Caco-2 (cell line): ENCODE data around the gene NELFA. TPM values are rescaled to one million over a fixed set of nuclear protein-coding genes. Genes with fewer than 3 reads are reported as not detected.

ENCODE experiments used
- BruUV-seq: library from RNA; stranded (reverse); fragments of 400-500 nt; replicated peaks from 2 replicates; lab custom pipeline; 2021; lab: Mats Ljungman, UMichigan
- CTCF ChIA-PET: fragments of 300-600 bp; sonication (Branson Sonifier 250); formaldehyde crosslinking; loops from one replicate; lab custom pipeline; 2022; ENCODE audit warnings: antibody characterized with exemption; lab: Charles Lee
- POLR2A ChIA-PET: fragments of 300-600 bp; sonication (Branson Sonifier 250); formaldehyde crosslinking; loops from one replicate; lab custom pipeline; 2022; ENCODE audit warnings: antibody characterized with exemption; lab: Charles Lee
- DNase-seq, 2 experiments: peaks; one replicate each; pipeline versions ENCODE4 v3.0.0 to v3.0.0-alpha.2; 2020 to 2022
- H3K27me3 ChIP-seq: replicated peaks from 2 replicates; pipeline ENCODE4 v1.6.0; 2011; ENCODE audit warnings: low read length; ENCODE audit not compliant: control insufficient read depth, insufficient read depth
- H3K36me3 ChIP-seq: 2 replicates; pipeline ENCODE4 v1.5.1; 2011; ENCODE audit warnings: low read length; ENCODE audit not compliant: control insufficient read depth, insufficient read depth
- H3K4me1 ChIP-seq: fragments of 250-450 bp; sonication (Bioruptor Pico); 2 replicates; pipeline ENCODE4 v1.5.1; 2020; ENCODE audit warnings: mild to moderate bottlenecking
- H3K4me3 ChIP-seq: 2 replicates; pipeline ENCODE4 v1.5.1; 2011; ENCODE audit warnings: low read depth, mild to moderate bottlenecking, control low read depth, low read length
- H3K9me3 ChIP-seq: fragments of 250-450 bp; sonication (Bioruptor Pico); 2 replicates; pipeline ENCODE4 v1.5.1; 2020; ENCODE audit warnings: mild to moderate bottlenecking, moderate library complexity
- H3K27ac Mint-ChIP-seq: one replicate; pipeline ENCODE4 v1.8.0; 2022; ENCODE audit warnings: mixed read lengths; ENCODE audit not compliant: unreplicated experiment
- H3K27me3 Mint-ChIP-seq: one replicate; pipeline ENCODE4 v1.8.0; 2022; ENCODE audit warnings: mixed read lengths; ENCODE audit not compliant: insufficient read depth, unreplicated experiment
- H3K36me3 Mint-ChIP-seq: one replicate; pipeline ENCODE4 v1.8.0; 2022; ENCODE audit warnings: mild to moderate bottlenecking, mixed read lengths; ENCODE audit not compliant: insufficient read depth, unreplicated experiment
- H3K4me1 Mint-ChIP-seq: one replicate; pipeline ENCODE4 v1.8.0; 2022; ENCODE audit warnings: low read depth, mixed read lengths; ENCODE audit not compliant: unreplicated experiment
- H3K4me3 Mint-ChIP-seq: one replicate; pipeline ENCODE4 v1.8.0; 2022; ENCODE audit warnings: mild to moderate bottlenecking, moderate library complexity, mixed read lengths; ENCODE audit not compliant: unreplicated experiment
- H3K9me3 Mint-ChIP-seq: one replicate; pipeline ENCODE4 v1.8.0; 2022; ENCODE audit warnings: mixed read lengths; ENCODE audit not compliant: unreplicated experiment
- CTCF ChIP-seq, 2 experiments: fragments of 200-600 bp in 1 of 2; IDR thresholded peaks; 1 replicate in 1 of 2; 2 replicates in 1 of 2; pipeline versions ENCODE4 v1.5.1 to v1.8.0; 2011 to 2022; ENCODE audit warnings: antibody characterized with exemption in 1 of 2, control low read depth in 1 of 2, inconsistent platforms in 1 of 2, low read depth in 1 of 2, low read length in 1 of 2, mild to moderate bottlenecking in 1 of 2, moderate library complexity in 1 of 2; ENCODE audit not compliant: insufficient read depth in 1 of 2, severe bottlenecking in 1 of 2, unreplicated experiment in 1 of 2
- intact Hi-C: fragments of 100-400 bp; cut with micrococcal nuclease; formaldehyde crosslinking; loops from one replicate; pipeline ENCODE4 v1.10.0; 2022; ENCODE audit not compliant: unreplicated experiment
- total RNA-seq: library from RNA; stranded (reverse); gene quantifications from 2 replicates; pipeline ENCODE4 v1.2.3, GENCODE V29; 2022

The NELFA gene
- total RNA-seq, 1 experiment from 2014 or later, result 53.0 TPM

- CTCF ChIA-PET, result no interaction called here
- POLR2A ChIA-PET, result interaction anchor here (0.6 kb wide), 1 partner anchor 462 kb away, joined by 4 read pairs; no protein-coding TSS in a partner anchor
- BruUV-seq, result TSS peak; percentile 45
- H3K27ac Mint-ChIP-seq, result no peak overlapping the region
- H3K27me3 Mint-ChIP-seq, result no peaks in the 10 kb centered on the region
- H3K27me3 ChIP-seq, result no peaks in the 10 kb centered on the region
- no peaks in the 10 kb centered on the region for H3K9me3 Mint-ChIP-seq
- no peak for TF ChIP-seq CTCF (IDR thresholded peaks at IDR 0.05; ENCODE audit: insufficient read depth in 1 of 2, low read depth in 1 of 2, low read length in 1 of 2, severe bottlenecking in 1 of 2, unreplicated experiment in 1 of 2)
- no peak overlapping the region for H3K4me3 Mint-ChIP-seq
- intact Hi-C loops, result loop anchor here (10.0 kb wide), 1 partner anchor 202 kb away; no protein-coding TSS in a partner anchor
- peaks cover 98% of the 10 kb centered on the region for H3K36me3 Mint-ChIP-seq
- no peak overlapping the region for H3K4me3 ChIP-seq
- no peak for DNase-seq
- no peaks in the 10 kb centered on the region for H3K9me3 ChIP-seq
- no peaks in the 10 kb centered on the region for H3K4me1 Mint-ChIP-seq
- no peaks in the 10 kb centered on the region for H3K4me1 ChIP-seq
- peaks cover 5% of the 10 kb centered on the region for H3K36me3 ChIP-seq
These were observed 25.5 kb downstream of the NELFA start for GRCh38 chr4:1983053-1983845.

GRCh38 chr4:1982124-1983052 lies 26.4 kb downstream of the NELFA start:
- no peak for DNase-seq
- Mint-ChIP-seq H3K27me3 (no peaks in the 10 kb centered on the region), H3K27ac (peak overlapping the region; percentile 30), H3K9me3 (no peaks in the 10 kb centered on the region), H3K4me3 (no peak overlapping the region), H3K4me1 (no peaks in the 10 kb centered on the region), H3K36me3 (peaks cover 98% of the 10 kb centered on the region)
- CTCF ChIA-PET, result no interaction called here
- Histone ChIP-seq H3K9me3 (no peaks in the 10 kb centered on the region), H3K27me3 (no peaks in the 10 kb centered on the region), H3K4me1 (no peaks in the 10 kb centered on the region), H3K36me3 (peaks cover 5% of the 10 kb centered on the region), H3K4me3 (no peak overlapping the region)
- intact Hi-C loops, result loop anchor here (10.0 kb wide), 1 partner anchor 202 kb away; no protein-coding TSS in a partner anchor
- BruUV-seq, result no TSS peak
- POLR2A ChIA-PET, result interaction anchor here (0.6 kb wide), 1 partner anchor 461 kb away, joined by 4 read pairs; no protein-coding TSS in a partner anchor
- TF ChIP-seq CTCF (IDR thresholded peaks at IDR 0.05; ENCODE audit: insufficient read depth in 1 of 2, low read depth in 1 of 2, low read length in 1 of 2, severe bottlenecking in 1 of 2, unreplicated experiment in 1 of 2), result no peak
